ENCODE data around the gene RBM23. TPM values are rescaled to one million over a fixed set of nuclear protein-coding genes. Genes with fewer than 3 reads are reported as not detected.

The RBM23 gene
- total and polyA plus RNA-seq, 10 of the 15 experiments (the other 5 are each of a cell fraction or from before 2014, with no cell fraction given) = 54.0 to 72.6 (median 61.3) TPM

GRCh38 chr14:22945642-22946041, 26.7 kb upstream of the RBM23 start:
- Histone ChIP-seq H3K9me3 (replicated peaks; ENCODE audit: control insufficient read depth, insufficient read depth, low read length) (no peaks in the 10 kb centered on the region), H3K79me2 (ENCODE audit: control insufficient read depth, insufficient read depth, low read length) (no peaks in the 10 kb centered on the region), H3K27me3 (replicated peaks in 1 of 2; ENCODE audit: control insufficient read depth in 2 of 2, insufficient read depth in 2 of 2, low read length in 1 of 2) (no peaks in the 10 kb centered on the region), H3K36me3 (ENCODE audit: control insufficient read depth in 2 of 2, insufficient read depth in 2 of 2, low read length in 1 of 2) (peaks cover 2 to 16% of the 10 kb centered on the region in 2 experiments), H3K4me3 (no peak overlapping the region), H3K27ac (ENCODE audit: control insufficient read depth, insufficient read depth) (no peak overlapping the region), H3K4me2 (ENCODE audit: control insufficient read depth, insufficient read depth) (no peak overlapping the region), H3K9ac (ENCODE audit: control insufficient read depth, insufficient read depth, low read length) (no peak overlapping the region), H3K4me1 (ENCODE audit: control insufficient read depth, insufficient read depth, low read length) (no peaks in the 10 kb centered on the region), H2AFZ (ENCODE audit: control insufficient read depth, low read depth, low read length) (no peak overlapping the region), H4K20me1 (ENCODE audit: control insufficient read depth, insufficient read depth) (no peaks in the 10 kb centered on the region)
- WGBS (ENCODE audit: insufficient coverage, insufficient replicate concordance, low lambda C conversion rate, missing lambda C conversion rate) = 100% methylated on average over 3 of the region's 3 CpGs
- DNase-seq (ENCODE audit: low read depth, low spot score) (no peak), ATAC-seq (no peak), FAIRE-seq (no peak)
- TF ChIP-seq RFX5 (IDR thresholded peaks at IDR 0.05; ENCODE audit: low read depth, low read length) = no peak
- TF ChIP-seq SREBF1 (IDR thresholded peaks at IDR 0.05; ENCODE audit: low read length) = no peak
- TF ChIP-seq CTCF (IDR thresholded peaks at IDR 0.05 in 2 of 3, conservative IDR thresholded peaks at IDR 0.05 in 1 of 3; ENCODE audit: control insufficient read depth in 2 of 3, extremely low read depth in 1 of 3, insufficient read depth in 1 of 3, low read depth in 3 of 3, low read length in 3 of 3) = no peak
- no peak for TF ChIP-seq SMC3 (IDR thresholded peaks at IDR 0.05; ENCODE audit: borderline replicate concordance, low read length)
- no peak for TF ChIP-seq KAT2A (conservative IDR thresholded peaks at IDR 0.05; ENCODE audit: control insufficient read depth, low read depth, low read length)
- no peak for TF ChIP-seq CREM (IDR thresholded peaks at IDR 0.05; ENCODE audit: low read depth)
- no peak for TF ChIP-seq HSF1 (IDR thresholded peaks at IDR 0.05; ENCODE audit: low read depth, low read length)
- TF ChIP-seq POLR2A (IDR thresholded peaks at IDR 0.05; ENCODE audit: low read depth, low read length) = no peak
- no peak for TF ChIP-seq PAX5 (IDR thresholded peaks at IDR 0.05; ENCODE audit: borderline replicate concordance, low read depth, low read length)
- TF ChIP-seq GABPA (IDR thresholded peaks at IDR 0.05; ENCODE audit: low read depth) = no peak
- TF ChIP-seq GATAD2B (conservative IDR thresholded peaks at IDR 0.05; ENCODE audit: low read depth) = no peak
- TF ChIP-seq ATF2 (IDR thresholded peaks at IDR 0.05; ENCODE audit: low read length) = no peak
- no peak for TF ChIP-seq RBBP5 (conservative IDR thresholded peaks at IDR 0.05)
- no peak for TF ChIP-seq POLR2AphosphoS5 (IDR thresholded peaks at IDR 0.05; ENCODE audit: low read length)
- TF ChIP-seq SIX5 (IDR thresholded peaks at IDR 0.05; ENCODE audit: low read depth, low read length, severe bottlenecking) = no peak
- TF ChIP-seq MYB (IDR thresholded peaks at IDR 0.05; ENCODE audit: borderline replicate concordance, low read depth, low read length) = no peak
- TF ChIP-seq SUZ12 (IDR thresholded peaks at IDR 0.05; ENCODE audit: unreplicated experiment) = no peak
- TF ChIP-seq ZNF207 (IDR thresholded peaks at IDR 0.05; ENCODE audit: borderline replicate concordance) = no peak
- TF ChIP-seq KLF5 (IDR thresholded peaks at IDR 0.05; ENCODE audit: partially characterized antibody) = no peak
- intact Hi-C loops (cut with micrococcal nuclease; ENCODE audit: unreplicated experiment) (no loop called here), in situ Hi-C loops (cut with MboI) (no loop called here)
- BruUV-seq (replicated peaks) = no TSS peak
- ChIA-PET SMC1A (ENCODE audit: uncharacterized antibody, unreplicated experiment) (interaction anchor here (0.6 to 1.1 kb wide), 4 partner anchors 10 to 225 kb away, joined by 3 read pairs; no protein-coding TSS in a partner anchor), CTCF (interaction anchor here (0.5 to 4.5 kb wide), 8 partner anchors 9 to 112 kb away, joined by 3 to 31 read pairs (median 6); partner anchors contain the start of genes CDH24, HAUS4 and PRMT5), POLR2A (interaction anchor here (0.9 to 1.0 kb wide), 2 partner anchors 28 to 49 kb away, joined by 3 to 6 read pairs; no protein-coding TSS in a partner anchor), RAD21 (ENCODE audit: unreplicated experiment) (no interaction called here)

Data from GM12878 (cell line).